ENCODE data around the gene OR9A2. TPM values are rescaled to one million over a fixed set of nuclear protein-coding genes. Genes with fewer than 3 reads are reported as not detected.
A peak's percentile ranks its signal among the peaks of the same experiment; 100 is the strongest.

OR9A2 gene
- total RNA-seq, 1 donor from 2014 or later: not detected

DNA sequence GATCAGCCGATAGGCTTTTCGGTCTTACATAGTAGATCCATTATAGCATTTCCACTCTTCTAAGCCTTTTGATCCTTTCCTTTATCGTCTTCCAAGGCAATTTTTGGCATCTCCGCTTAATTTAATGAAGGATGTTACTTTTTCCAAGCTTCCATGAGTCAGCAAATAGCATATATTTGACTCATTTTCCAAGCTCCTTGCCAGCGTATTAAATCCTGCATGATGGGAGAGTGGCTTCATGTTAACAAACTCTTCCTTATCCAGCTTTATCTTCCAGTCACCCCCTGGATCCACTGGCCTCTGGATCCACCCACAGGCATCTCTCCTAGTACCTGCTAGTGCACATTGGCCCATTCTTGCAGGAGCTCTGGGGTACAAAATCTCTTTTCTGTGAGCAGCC is 13.0 kb downstream of the OR9A2 start:
- no peaks in the 10 kb centered on the region for H3K4me1 Mint-ChIP-seq (ENCODE audit: unreplicated experiment)
- no peak overlapping the region for H3K27ac Mint-ChIP-seq
- H3K36me3 Mint-ChIP-seq: no peaks in the 10 kb centered on the region
- no peak overlapping the region for H3K4me3 Mint-ChIP-seq
- TF ChIP-seq CTCF (conservative IDR thresholded peaks at IDR 0.05): no peak
- no peaks in the 10 kb centered on the region for H3K9me3 Mint-ChIP-seq
- DNase-seq (ENCODE audit: extremely low spot score, unreplicated experiment): no peak
- H3K27me3 Mint-ChIP-seq: peaks cover 20% of the 10 kb centered on the region

- Mint-ChIP-seq H3K4me1 (ENCODE audit: unreplicated experiment) (no peaks in the 10 kb centered on the region), H3K4me3 (no peak overlapping the region), H3K36me3 (no peaks in the 10 kb centered on the region), H3K27ac (no peak overlapping the region), H3K9me3 (no peaks in the 10 kb centered on the region), H3K27me3 (peaks cover 23% of the 10 kb centered on the region)
- TF ChIP-seq CTCF (conservative IDR thresholded peaks at IDR 0.05): no peak
- no peak for DNase-seq (ENCODE audit: extremely low spot score, unreplicated experiment)
These were observed 13.5 kb downstream of the OR9A2 start for GRCh38 chr7:143013473-143013872.

DNA sequence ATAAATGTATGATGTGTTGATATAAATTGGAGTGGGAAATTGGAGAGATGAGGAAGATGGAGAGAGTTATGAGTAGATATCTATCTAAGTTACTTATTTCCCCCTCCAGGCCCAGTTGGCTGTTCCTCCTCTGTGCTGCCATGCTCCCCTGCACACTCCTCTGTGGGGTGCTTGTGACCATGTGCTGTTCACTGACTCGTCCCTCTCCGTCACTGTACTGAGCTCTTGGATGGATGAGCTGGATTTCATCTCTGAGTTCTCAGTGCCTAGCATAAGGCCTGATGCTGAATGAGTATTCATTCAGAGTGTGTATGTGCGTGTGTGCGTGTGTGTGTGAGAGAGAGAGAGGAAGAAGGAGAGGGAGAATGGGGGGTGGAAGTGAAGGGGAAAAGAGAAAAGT is 14.5 kb downstream of the OR9A2 start:
- Mint-ChIP-seq H3K4me1 (ENCODE audit: unreplicated experiment) (peaks cover 4% of the 10 kb centered on the region), H3K27ac (no peak overlapping the region), H3K36me3 (no peaks in the 10 kb centered on the region), H3K4me3 (no peak overlapping the region), H3K9me3 (no peaks in the 10 kb centered on the region), H3K27me3 (peaks cover 28% of the 10 kb centered on the region)
- no peak for DNase-seq (ENCODE audit: extremely low spot score, unreplicated experiment)
- TF ChIP-seq CTCF (conservative IDR thresholded peaks at IDR 0.05): no peak

DNA sequence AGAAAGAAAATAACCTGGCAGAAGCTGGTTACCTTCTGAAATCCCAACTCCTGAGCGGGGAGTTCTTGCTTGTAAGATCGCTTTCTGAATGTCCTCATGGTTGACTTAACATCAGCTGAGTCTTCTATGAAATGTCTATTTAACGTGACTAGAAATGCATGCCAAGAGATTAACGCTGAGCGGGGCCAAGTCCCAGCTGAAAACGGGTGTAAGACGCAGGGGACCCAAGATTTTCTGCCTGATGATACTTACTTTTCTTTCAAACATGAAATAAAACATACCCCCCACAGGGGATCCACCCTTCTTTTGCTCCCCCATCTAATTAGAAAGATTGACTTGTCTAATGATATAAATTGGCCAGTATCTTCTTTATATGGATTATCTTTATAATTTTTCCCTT is 14.9 kb downstream of the OR9A2 start:
- Mint-ChIP-seq H3K27me3 (peaks cover 28% of the 10 kb centered on the region), H3K36me3 (no peaks in the 10 kb centered on the region), H3K4me1 (ENCODE audit: unreplicated experiment) (peaks cover 4% of the 10 kb centered on the region), H3K4me3 (no peak overlapping the region), H3K9me3 (no peaks in the 10 kb centered on the region), H3K27ac (no peak overlapping the region)
- no peak for TF ChIP-seq CTCF (conservative IDR thresholded peaks at IDR 0.05)
- DNase-seq (ENCODE audit: extremely low spot score, unreplicated experiment): no peak

DNA sequence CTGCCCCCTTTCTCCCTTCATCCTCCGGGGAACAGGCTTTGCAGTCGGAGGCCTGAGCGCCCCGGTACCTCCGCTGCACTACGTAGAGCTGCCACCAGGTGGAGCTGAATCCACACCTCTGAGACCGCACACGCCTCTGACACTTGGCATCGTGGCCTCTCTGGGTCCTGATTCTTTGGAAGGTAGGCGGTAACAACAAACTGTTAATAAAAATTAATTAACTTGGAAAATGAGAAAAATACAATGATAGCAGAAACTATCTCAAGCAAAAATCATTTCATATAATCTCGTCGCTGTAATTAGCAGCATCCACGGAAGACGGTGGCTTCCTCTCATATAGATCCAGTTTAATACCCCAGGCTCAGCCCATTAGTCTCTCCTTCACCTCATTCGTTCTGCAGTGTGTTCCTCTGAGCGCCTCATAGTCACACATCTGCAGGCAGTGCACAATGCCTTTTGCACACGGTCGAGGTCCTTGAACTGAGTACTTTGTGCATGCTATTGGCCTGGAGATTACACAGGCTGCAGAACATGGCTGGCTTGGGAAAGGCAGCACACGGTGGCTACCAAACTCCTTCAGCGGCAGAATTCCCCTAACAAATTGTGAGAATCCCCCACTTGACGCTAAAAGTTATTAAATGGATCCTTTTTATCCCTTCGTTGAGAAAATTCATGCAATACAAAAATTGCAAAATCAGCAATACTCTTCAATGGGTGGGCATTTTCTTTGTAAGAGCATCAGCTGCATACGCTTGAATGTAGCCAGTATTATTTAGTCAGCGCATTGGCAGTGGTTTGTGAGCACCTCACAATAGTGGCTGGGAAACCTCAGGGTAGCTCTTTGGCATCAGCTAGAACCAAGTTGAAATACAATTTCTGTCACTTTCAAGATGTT is 18.7 kb downstream of the OR9A2 start:
- Mint-ChIP-seq H3K4me1 (ENCODE audit: unreplicated experiment) (peaks cover 7% of the 10 kb centered on the region), H3K27me3 (peaks cover 33% of the 10 kb centered on the region), H3K9me3 (peaks cover 3% of the 10 kb centered on the region), H3K4me3 (no peak overlapping the region), H3K27ac (no peak overlapping the region), H3K36me3 (no peaks in the 10 kb centered on the region)
- peak; percentile 81 for DNase-seq (ENCODE audit: extremely low spot score, unreplicated experiment)
- TF ChIP-seq CTCF (conservative IDR thresholded peaks at IDR 0.05): peak; percentile 97
